ENCODE results near the gene RRP1. TPM values are rescaled to one million over a fixed set of nuclear protein-coding genes. Genes with fewer than 3 reads are reported as not detected.

Gene RRP1
- total and polyA plus RNA-seq, 10 of the 15 experiments (the other 5 are each of a cell fraction or from before 2014, with no cell fraction given), result 0.34 to 70.8 (median 35.1) TPM

- TF ChIP-seq, protein P1, sequence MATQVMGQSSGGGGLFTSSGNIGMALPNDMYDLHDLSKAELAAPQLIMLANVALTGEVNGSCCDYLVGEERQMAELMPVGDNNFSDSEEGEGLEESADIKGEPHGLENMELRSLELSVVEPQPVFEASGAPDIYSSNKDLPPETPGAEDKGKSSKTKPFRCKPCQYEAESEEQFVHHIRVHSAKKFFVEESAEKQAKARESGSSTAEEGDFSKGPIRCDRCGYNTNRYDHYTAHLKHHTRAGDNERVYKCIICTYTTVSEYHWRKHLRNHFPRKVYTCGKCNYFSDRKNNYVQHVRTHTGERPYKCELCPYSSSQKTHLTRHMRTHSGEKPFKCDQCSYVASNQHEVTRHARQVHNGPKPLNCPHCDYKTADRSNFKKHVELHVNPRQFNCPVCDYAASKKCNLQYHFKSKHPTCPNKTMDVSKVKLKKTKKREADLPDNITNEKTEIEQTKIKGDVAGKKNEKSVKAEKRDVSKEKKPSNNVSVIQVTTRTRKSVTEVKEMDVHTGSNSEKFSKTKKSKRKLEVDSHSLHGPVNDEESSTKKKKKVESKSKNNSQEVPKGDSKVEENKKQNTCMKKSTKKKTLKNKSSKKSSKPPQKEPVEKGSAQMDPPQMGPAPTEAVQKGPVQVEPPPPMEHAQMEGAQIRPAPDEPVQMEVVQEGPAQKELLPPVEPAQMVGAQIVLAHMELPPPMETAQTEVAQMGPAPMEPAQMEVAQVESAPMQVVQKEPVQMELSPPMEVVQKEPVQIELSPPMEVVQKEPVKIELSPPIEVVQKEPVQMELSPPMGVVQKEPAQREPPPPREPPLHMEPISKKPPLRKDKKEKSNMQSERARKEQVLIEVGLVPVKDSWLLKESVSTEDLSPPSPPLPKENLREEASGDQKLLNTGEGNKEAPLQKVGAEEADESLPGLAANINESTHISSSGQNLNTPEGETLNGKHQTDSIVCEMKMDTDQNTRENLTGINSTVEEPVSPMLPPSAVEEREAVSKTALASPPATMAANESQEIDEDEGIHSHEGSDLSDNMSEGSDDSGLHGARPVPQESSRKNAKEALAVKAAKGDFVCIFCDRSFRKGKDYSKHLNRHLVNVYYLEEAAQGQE (IDR thresholded peaks at IDR 0.05; ENCODE audit: low read depth, low read length), result no peak
- TF ChIP-seq FOXM1 (IDR thresholded peaks at IDR 0.05; ENCODE audit: low read depth, low read length) (no peak), NBN (IDR thresholded peaks at IDR 0.05) (no peak), LARP7 (IDR thresholded peaks at IDR 0.05) (no peak), YY1 (IDR thresholded peaks at IDR 0.05; ENCODE audit: low read depth, low read length) (no peak), NR2C1 (IDR thresholded peaks at IDR 0.05) (no peak)
Measured at GRCh38 chr21:43763901-43764523, 25.4 kb upstream of the RRP1 start (continued).

GRCh38 chr21:43764576-43765495, 24.5 kb upstream of the RRP1 start:
- ChIA-PET SMC1A (ENCODE audit: uncharacterized antibody, unreplicated experiment) (no interaction called here), POLR2A (no interaction called here), CTCF (interaction anchor here (0.7 kb wide), 1 partner anchor 136 kb away, joined by 3 read pairs; no protein-coding TSS in a partner anchor), RAD21 (ENCODE audit: unreplicated experiment) (no interaction called here)
- intact Hi-C loops (cut with micrococcal nuclease; ENCODE audit: unreplicated experiment), result no loop called here
- Histone ChIP-seq H3K4me1 (ENCODE audit: control insufficient read depth, insufficient read depth, low read length) (no peaks in the 10 kb centered on the region), H3K27ac (ENCODE audit: control insufficient read depth, insufficient read depth) (no peak overlapping the region), H2AFZ (ENCODE audit: control insufficient read depth, low read depth, low read length) (no peak overlapping the region), H3K4me3 (no peak overlapping the region), H3K9me3 (replicated peaks; ENCODE audit: control insufficient read depth, insufficient read depth, low read length) (no peaks in the 10 kb centered on the region), H4K20me1 (ENCODE audit: control insufficient read depth, insufficient read depth) (no peaks in the 10 kb centered on the region), H3K36me3 (ENCODE audit: control insufficient read depth in 2 of 2, insufficient read depth in 2 of 2, low read length in 1 of 2) (peaks cover 0 to 2% of the 10 kb centered on the region in 2 experiments; a peak in 2 of 4 replicates), H3K9ac (ENCODE audit: control insufficient read depth, insufficient read depth, low read length) (no peak overlapping the region), H3K4me2 (ENCODE audit: control insufficient read depth, insufficient read depth) (no peak overlapping the region), H3K79me2 (ENCODE audit: control insufficient read depth, insufficient read depth, low read length) (no peaks in the 10 kb centered on the region), H3K27me3 (replicated peaks in 1 of 2; ENCODE audit: control insufficient read depth in 2 of 2, insufficient read depth in 2 of 2, low read length in 1 of 2) (no peaks in the 10 kb centered on the region)
- in situ Hi-C loops (cut with MboI), result no loop called here
- no TSS peak for BruUV-seq (replicated peaks)
- TF ChIP-seq ZNF274 (IDR thresholded peaks at IDR 0.05; ENCODE audit: insufficient read depth, insufficient read length) (no peak), NRF1 (conservative IDR thresholded peaks at IDR 0.05; ENCODE audit: low read depth, low read length) (no peak), EP300 (IDR thresholded peaks at IDR 0.05; ENCODE audit: borderline replicate concordance in 1 of 2, control insufficient read depth in 1 of 2, low read depth in 2 of 2, low read length in 2 of 2) (no peak), TAF1 (IDR thresholded peaks at IDR 0.05; ENCODE audit: borderline replicate concordance, low read depth, low read length) (no peak), KAT2A (conservative IDR thresholded peaks at IDR 0.05; ENCODE audit: control insufficient read depth, low read depth, low read length) (no peak), JUNB (IDR thresholded peaks at IDR 0.05) (no peak), CREB1 (IDR thresholded peaks at IDR 0.05; ENCODE audit: low read depth) (no peak)
- TF ChIP-seq, protein P2, sequence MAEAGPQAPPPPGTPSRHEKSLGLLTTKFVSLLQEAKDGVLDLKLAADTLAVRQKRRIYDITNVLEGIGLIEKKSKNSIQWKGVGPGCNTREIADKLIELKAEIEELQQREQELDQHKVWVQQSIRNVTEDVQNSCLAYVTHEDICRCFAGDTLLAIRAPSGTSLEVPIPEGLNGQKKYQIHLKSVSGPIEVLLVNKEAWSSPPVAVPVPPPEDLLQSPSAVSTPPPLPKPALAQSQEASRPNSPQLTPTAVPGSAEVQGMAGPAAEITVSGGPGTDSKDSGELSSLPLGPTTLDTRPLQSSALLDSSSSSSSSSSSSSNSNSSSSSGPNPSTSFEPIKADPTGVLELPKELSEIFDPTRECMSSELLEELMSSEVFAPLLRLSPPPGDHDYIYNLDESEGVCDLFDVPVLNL (IDR thresholded peaks at IDR 0.05; ENCODE audit: low read depth, low read length), result no peak
- DNase-seq (ENCODE audit: low read depth, low spot score), result no peak
- no peak for FAIRE-seq
- no peak for ATAC-seq
- WGBS (ENCODE audit: insufficient coverage, insufficient replicate concordance, low lambda C conversion rate, missing lambda C conversion rate), result 81% methylated on average over 19 of the region's 19 CpGs

All from GM12878 (cell line).